HCT116 (cell line): ENCODE measurements around the gene DPF3. TPM values are rescaled to one million over a fixed set of nuclear protein-coding genes. Genes with fewer than 3 reads are reported as not detected.

ENCODE experiments used
- ATAC-seq: fragments of 200-7000 bp; cut with Tn5 transposase; 2 replicates; pipeline ENCODE4 v1.9.1; 2020; ENCODE audit warnings: mild to moderate bottlenecking, moderate library complexity
- BruUV-seq: library from RNA; stranded (reverse); fragments of 400-500 nt; replicated peaks from 2 replicates; lab custom pipeline; 2021; lab: Mats Ljungman, UMichigan
- CTCF ChIA-PET: fragments of 300-600 bp; sonication (Branson Sonifier 250); formaldehyde crosslinking; loops from one replicate; lab custom pipeline; 2021; ENCODE audit warnings: antibody characterized with exemption; lab: Charles Lee
- POLR2A ChIA-PET: fragments of 300-600, 350-600 bp; sonication (Branson Sonifier 250); formaldehyde crosslinking; loops from one replicate; lab custom pipeline; 2021; ENCODE audit warnings: antibody characterized with exemption; lab: Charles Lee
- RAD21 ChIA-PET, 2 experiments: fragments of 300-600 bp; sonication (Branson Sonifier 250); formaldehyde crosslinking; loops; one replicate each; lab custom pipeline; 2023; ENCODE audit warnings: low total read pairs in 2 of 2; ENCODE audit not compliant: uncharacterized antibody in 2 of 2, unreplicated experiment in 2 of 2, low non-redundant PET in 1 of 2; lab: Charles Lee
- DNase-seq: peaks from one replicate; pipeline ENCODE4 v3.0.0-alpha.2; 2010; ENCODE audit warnings: low read depth, low spot score
- H2AFZ ChIP-seq: fragments of 200-600 bp; shearing (Covaris generic), sonication (generic); 2 replicates; pipeline ENCODE4 v1.6.1; 2017; ENCODE audit warnings: low read depth, mixed run types, mixed read lengths, antibody characterized with exemption, low read length; ENCODE audit not compliant: poor library complexity, severe bottlenecking
- H3K27ac ChIP-seq: 2 replicates; pipeline ENCODE4 v1.5.1; 2012; ENCODE audit warnings: low read depth, low read length
- H3K27me3 ChIP-seq: fragments of 200-600 bp; sonication (generic); 2 replicates; pipeline ENCODE4 v1.6.1; 2016; ENCODE audit warnings: mixed run types, low read length, mixed read lengths; ENCODE audit not compliant: insufficient read depth
- H3K36me3 ChIP-seq, 2 experiments: fragments of 200-500 bp in 1 of 2; fragments of 200-600 bp in 1 of 2; sonication (Bioruptor generic) in 1 of 2; sonication (generic) in 1 of 2; 2 replicates each; pipeline versions ENCODE4 v1.5.1 to v1.6.1; 2014 to 2016; ENCODE audit warnings: low read length in 2 of 2, inconsistent platforms in 1 of 2, mixed read lengths in 1 of 2, mixed run types in 1 of 2; ENCODE audit not compliant: insufficient read depth in 2 of 2, control insufficient read depth in 1 of 2
- H3K4me1 ChIP-seq, 2 experiments: fragments of 200-600 bp in 1 of 2; sonication (generic) in 1 of 2; 2 replicates each; pipeline versions ENCODE4 v1.5.1 to v1.6.1; 2012 to 2017; ENCODE audit warnings: low read length in 2 of 2, inconsistent platforms in 1 of 2, mild to moderate bottlenecking in 1 of 2, mixed read lengths in 1 of 2, mixed run types in 1 of 2, moderate library complexity in 1 of 2; ENCODE audit not compliant: insufficient read depth in 2 of 2, control insufficient read depth in 1 of 2
- H3K4me2 ChIP-seq: fragments of 200-600 bp; sonication (generic); 2 replicates; pipeline ENCODE4 v1.6.1; 2017; ENCODE audit warnings: mixed run types, low read length, mixed read lengths
- H3K4me3 ChIP-seq, 2 experiments: fragments of 200-600 bp in 1 of 2; sonication (generic) in 1 of 2; replicated peaks in 1 of 2; 2 replicates each; pipeline ENCODE4 v1.5.1; 2011 to 2016; ENCODE audit warnings: low read length in 2 of 2, control low read depth in 1 of 2, low read depth in 1 of 2, mild to moderate bottlenecking in 1 of 2, mixed read lengths in 1 of 2, mixed run types in 1 of 2
- H3K79me2 ChIP-seq: fragments of 200-600 bp; sonication (generic); 2 replicates; pipeline ENCODE4 v1.6.1; 2017; ENCODE audit warnings: mild to moderate bottlenecking, mixed run types, low read length, moderate library complexity, mixed read lengths; ENCODE audit not compliant: insufficient read depth
- H3K9ac ChIP-seq: fragments of 200-600 bp; sonication (generic); 2 replicates; pipeline ENCODE4 v1.6.1; 2016; ENCODE audit warnings: low read length, mixed read lengths
- H3K9me2 ChIP-seq: fragments of 200-600 bp; sonication (generic), shearing (Covaris generic); 2 replicates; pipeline ENCODE4 v1.6.1; 2017; ENCODE audit warnings: mixed run types, mild to moderate bottlenecking, moderate library complexity; ENCODE audit not compliant: insufficient read depth
- H3K9me3 ChIP-seq, 2 experiments: fragments of 200-500 bp in 1 of 2; fragments of 200-600 bp in 1 of 2; sonication (Bioruptor generic) in 1 of 2; sonication (generic) in 1 of 2; 2 replicates each; pipeline ENCODE4 v1.6.1; 2014 to 2017; ENCODE audit warnings: low read length in 2 of 2, mixed read lengths in 2 of 2, inconsistent platforms in 1 of 2, low read depth in 1 of 2, mild to moderate bottlenecking in 1 of 2, mixed run types in 1 of 2, moderate library complexity in 1 of 2; ENCODE audit not compliant: control insufficient read depth in 1 of 2, insufficient read depth in 1 of 2
- H4K20me1 ChIP-seq: fragments of 200-600 bp; sonication (generic), shearing (Covaris generic); 2 replicates; pipeline ENCODE4 v1.6.1; 2017; ENCODE audit warnings: mixed run types, mild to moderate bottlenecking, moderate library complexity; ENCODE audit not compliant: insufficient read depth
- EZH2phosphoT487 ChIP-seq: fragments of 200-600 bp; IDR thresholded peaks from 2 replicates; pipeline ENCODE4 v1.6.1; 2018; ENCODE audit warnings: antibody characterized with exemption, borderline replicate concordance
- SRF ChIP-seq: IDR thresholded peaks from 2 replicates; pipeline ENCODE4 v1.6.1; 2012; ENCODE audit warnings: low read depth
- intact Hi-C: fragments of 100-400 bp; cut with micrococcal nuclease; formaldehyde crosslinking; loops from 2 replicates; pipeline ENCODE4 v1.10.0; 2022
- total RNA-seq: library from RNA; stranded (reverse); gene quantifications from one replicate; pipeline ENCODE4 v1.2.1, GENCODE V29; 2021; ENCODE audit not compliant: unreplicated experiment
- TF ChIP-seq, protein P1 (sequence below): IDR thresholded peaks from 2 replicates; pipeline ENCODE4 v1.6.1; 2011; ENCODE audit warnings: mild to moderate bottlenecking, low read length, moderate library complexity; ENCODE audit not compliant: insufficient replicate concordance; ENCODE audit errors: extremely low read depth

The DPF3 gene
- total RNA-seq, 1 experiment from 2014 or later, result 0.27 TPM

DNA sequence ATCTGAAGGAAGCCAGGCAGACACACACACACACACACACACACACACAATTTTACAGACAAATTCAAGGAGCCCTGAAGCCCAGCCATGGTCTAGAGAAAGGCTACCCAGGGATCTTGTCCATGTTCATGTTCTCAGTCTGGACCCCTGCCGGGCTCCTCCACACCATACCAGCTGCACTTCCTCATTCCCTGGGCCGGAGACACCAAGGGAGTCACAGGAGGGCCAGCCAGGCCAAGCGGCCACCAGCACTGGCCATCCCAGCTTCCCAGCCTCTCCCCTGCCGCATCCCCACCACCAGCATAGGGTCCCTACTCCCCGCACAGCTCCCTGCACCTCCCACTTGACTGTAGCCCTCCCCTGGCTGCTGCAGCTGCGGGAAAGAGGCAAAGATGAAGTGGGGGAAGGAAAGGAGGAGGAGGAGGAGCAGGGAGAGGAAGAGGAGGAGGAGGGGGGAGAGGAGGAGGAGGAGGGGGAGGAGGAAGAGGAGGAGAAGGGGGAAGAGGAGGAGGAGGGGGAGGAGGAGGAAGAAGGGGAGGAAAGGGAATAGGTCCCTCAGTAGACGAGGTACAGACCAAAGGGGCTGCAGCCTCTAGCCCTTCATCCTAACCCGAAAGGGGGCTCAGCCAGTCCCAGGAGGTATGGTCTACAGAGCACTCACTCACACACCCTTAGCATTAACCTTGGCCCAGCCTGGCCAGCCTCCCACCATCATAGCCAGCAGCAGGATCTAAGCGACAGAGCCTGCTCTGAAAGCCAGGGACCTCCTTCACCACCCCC is 293.2 kb downstream of the DPF3 start (continued):
- TF ChIP-seq SRF, result no peak
- TF ChIP-seq, all 23 proteins: peak for 0

DNA sequence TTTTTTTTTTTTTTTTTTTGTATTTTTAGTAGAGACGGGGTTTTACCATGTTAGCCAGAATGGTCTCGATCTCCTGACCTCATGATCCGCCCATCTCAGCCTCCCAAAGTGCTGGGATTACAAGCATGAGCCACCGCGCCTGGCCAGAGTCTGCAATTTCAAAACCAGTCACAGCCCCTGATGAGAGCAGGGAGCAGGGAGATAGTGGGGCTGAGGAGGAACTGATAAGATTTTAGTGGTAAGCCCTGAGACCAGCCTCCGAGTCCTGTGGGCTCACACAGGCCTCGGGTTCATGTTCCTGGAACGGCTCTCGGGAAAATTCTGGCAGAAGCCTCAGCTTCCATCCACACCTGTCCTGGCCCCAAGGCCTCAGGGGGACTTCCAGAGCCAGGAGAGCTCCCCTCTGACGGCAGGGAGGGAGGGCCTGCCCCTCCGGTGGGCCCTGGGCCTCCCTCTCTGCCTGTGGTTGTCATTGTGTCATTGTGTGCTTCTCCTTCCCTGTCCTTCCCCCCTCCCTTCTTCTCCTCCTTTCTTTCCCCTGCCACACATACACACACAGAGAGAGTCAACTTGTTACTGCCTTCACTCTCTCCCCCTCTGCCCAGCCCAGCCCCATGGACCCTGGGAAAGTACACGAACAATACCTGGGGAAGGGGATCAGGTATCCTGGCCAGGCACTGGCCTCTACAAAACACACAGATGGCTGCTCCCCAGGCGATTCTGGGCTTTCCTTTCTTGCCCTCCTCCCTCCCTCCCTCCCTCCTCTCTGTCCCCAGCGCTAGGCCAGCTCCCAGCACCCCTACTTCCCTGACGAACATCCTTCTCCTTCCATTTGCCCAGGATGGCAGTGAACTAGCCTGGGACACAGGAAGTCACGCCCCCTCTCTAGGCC is 294.1 kb downstream of the DPF3 start:
- Histone ChIP-seq H3K27me3 (no peaks in the 10 kb centered on the region), H3K9me3 (no peaks in the 10 kb centered on the region), H3K27ac (no peak overlapping the region), H3K4me2 (no peak overlapping the region), H3K9ac (no peak overlapping the region), H3K4me3 (no peak overlapping the region), H3K79me2 (no peaks in the 10 kb centered on the region), H3K36me3 (no peaks in the 10 kb centered on the region), H2AFZ (no peak overlapping the region), H3K9me2 (no peaks in the 10 kb centered on the region; the same call in 1 of the 2 replicates), H3K4me1 (no peaks in the 10 kb centered on the region), H4K20me1 (no peaks in the 10 kb centered on the region)
- ATAC-seq (no peak), DNase-seq (no peak)
- CTCF ChIA-PET, result no interaction called here
- no peak for TF ChIP-seq EZH2phosphoT487
- TF ChIP-seq, protein P1, sequence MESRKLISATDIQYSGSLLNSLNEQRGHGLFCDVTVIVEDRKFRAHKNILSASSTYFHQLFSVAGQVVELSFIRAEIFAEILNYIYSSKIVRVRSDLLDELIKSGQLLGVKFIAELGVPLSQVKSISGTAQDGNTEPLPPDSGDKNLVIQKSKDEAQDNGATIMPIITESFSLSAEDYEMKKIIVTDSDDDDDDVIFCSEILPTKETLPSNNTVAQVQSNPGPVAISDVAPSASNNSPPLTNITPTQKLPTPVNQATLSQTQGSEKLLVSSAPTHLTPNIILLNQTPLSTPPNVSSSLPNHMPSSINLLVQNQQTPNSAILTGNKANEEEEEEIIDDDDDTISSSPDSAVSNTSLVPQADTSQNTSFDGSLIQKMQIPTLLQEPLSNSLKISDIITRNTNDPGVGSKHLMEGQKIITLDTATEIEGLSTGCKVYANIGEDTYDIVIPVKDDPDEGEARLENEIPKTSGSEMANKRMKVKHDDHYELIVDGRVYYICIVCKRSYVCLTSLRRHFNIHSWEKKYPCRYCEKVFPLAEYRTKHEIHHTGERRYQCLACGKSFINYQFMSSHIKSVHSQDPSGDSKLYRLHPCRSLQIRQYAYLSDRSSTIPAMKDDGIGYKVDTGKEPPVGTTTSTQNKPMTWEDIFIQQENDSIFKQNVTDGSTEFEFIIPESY, result no peak
- intact Hi-C loops, result no loop called here
- no TSS peak for BruUV-seq
- POLR2A ChIA-PET, result interaction anchor here (0.7 kb wide), 1 partner anchor 7 kb away, joined by 4 read pairs; no protein-coding TSS in a partner anchor
- RAD21 ChIA-PET, result no interaction called here
